Right kidney (tissue), 1 donor: Measurements from ENCODE around the gene BBOF1.

ENCODE experiments used
- DNase-seq: peaks from one replicate; pipeline ENCODE4 v3.0.0-alpha.2; 2016

Gene BBOF1

GRCh38 chr14:74019408-74020137 is 424 bp downstream of the BBOF1 start:
- DNase-seq, result no peak

GRCh38 chr14:74022346-74022745 is 3.2 kb downstream of the BBOF1 start:
- no peak for DNase-seq

- no peak for DNase-seq
Observed at GRCh38 chr14:74029136-74029535, 10.0 kb downstream of the BBOF1 start.

- DNase-seq, result no peak
Observed at GRCh38 chr14:74034572-74034971, 15.4 kb downstream of the BBOF1 start.

- no peak for DNase-seq
Observed at GRCh38 chr14:74035556-74035955, 16.4 kb downstream of the BBOF1 start.

GRCh38 chr14:74038020-74038859 is 19.1 kb downstream of the BBOF1 start:
- peak; percentile 18 for DNase-seq

- DNase-seq, result no peak
Observed at GRCh38 chr14:74042296-74042695, 23.1 kb downstream of the BBOF1 start.

GRCh38 chr14:74045522-74045921 is 26.4 kb downstream of the BBOF1 start:
- no peak for DNase-seq

GRCh38 chr14:74048281-74048680 is 29.1 kb downstream of the BBOF1 start:
- DNase-seq, result no peak

- DNase-seq, result no peak
Observed at GRCh38 chr14:74049876-74050495, 30.8 kb downstream of the BBOF1 start.

GRCh38 chr14:74062809-74063150 is 43.6 kb downstream of the BBOF1 start:
- DNase-seq, result no peak

- DNase-seq, result no peak
Observed at GRCh38 chr14:74064426-74064825, 45.3 kb downstream of the BBOF1 start.

GRCh38 chr14:74064883-74065282 is 45.7 kb downstream of the BBOF1 start:
- no peak for DNase-seq

GRCh38 chr14:74065746-74066575 is 46.8 kb downstream of the BBOF1 start:
- DNase-seq, result no peak

- DNase-seq, result no peak
Observed at GRCh38 chr14:74077401-74077800, 58.3 kb downstream of the BBOF1 start.

- DNase-seq, result no peak
Observed at GRCh38 chr14:74080820-74081460, 61.8 kb downstream of the BBOF1 start.

GRCh38 chr14:74081491-74081890 is 62.3 kb downstream of the BBOF1 start:
- no peak for DNase-seq

- no peak for DNase-seq
Observed at GRCh38 chr14:74083161-74083560, 64.0 kb downstream of the BBOF1 start.

- no peak for DNase-seq
Observed at GRCh38 chr14:74083784-74084276, 64.7 kb downstream of the BBOF1 start.

GRCh38 chr14:74084277-74085046 is 65.3 kb downstream of the BBOF1 start, which contains the start of the genes ALDH6A1 and LIN52:
Gene ALDH6A1 (minus strand): TSS chr14:74084453. CDS start chr14:74084394, 59 bp downstream.
Gene LIN52 (plus strand): TSS chr14:74084956. CDS start chr14:74084975, 19 bp downstream.
- peak; percentile 93 for DNase-seq
